Right lobe of liver (tissue), 6 donors: Measurements from ENCODE around the gene KRI1. TPM values are rescaled to one million over a fixed set of nuclear protein-coding genes. Genes with fewer than 3 reads are reported as not detected.

Experiments used
- ATAC-seq, 4 donors: fragments of 200-7000 bp; cut with Tn5 transposase; one replicate each; pipeline ENCODE4 v1.9.1; 2020; ENCODE audit warnings: mild to moderate bottlenecking in 4 of 4, moderate library complexity in 4 of 4
- DNase-seq, 3 donors: peaks; one replicate each; pipeline ENCODE4 v3.0.0-alpha.2; 2020
- H3K27ac ChIP-seq, 3 donors: fragments of 200-600 bp; one replicate each; pipeline ENCODE4 v1.8.0; 2022
- H3K27me3 ChIP-seq, 2 donors: fragments of 200-600 bp; one replicate each; pipeline ENCODE4 v1.8.0; 2022
- H3K36me3 ChIP-seq, 4 donors: fragments of 200-600 bp; sonication (generic) in 1 of 4; one replicate each; pipeline versions ENCODE4 v1.5.1 to v1.8.0; 2017 to 2022; ENCODE audit warnings: control low read depth in 1 of 4
- H3K4me1 ChIP-seq, 4 donors: fragments of 200-600 bp; sonication (generic) in 1 of 4; one replicate each; pipeline versions ENCODE4 v1.5.1 to v1.8.0; 2017 to 2022; ENCODE audit warnings: control low read depth in 1 of 4
- H3K4me3 ChIP-seq, 3 donors: fragments of 200-600 bp; one replicate each; pipeline ENCODE4 v1.8.0; 2022
- H3K9me3 ChIP-seq, 4 donors: fragments of 200-600 bp; sonication (generic) in 1 of 4; one replicate each; pipeline versions ENCODE4 v1.5.1 to v1.8.0; 2017 to 2022; ENCODE audit warnings: control low read depth in 1 of 4
- POLR2A ChIP-seq: fragments of 450-650 bp; IDR thresholded peaks from one replicate; pipeline ENCODE4 v1.6.1; 2017; ENCODE audit warnings: antibody characterized with exemption, mild to moderate bottlenecking
- WGBS: methylation state at CpG from one replicate; pipeline ENCODE4 v1.1.6; 2018; ENCODE audit warnings: low coverage, low lambda C conversion rate; ENCODE audit not compliant: insufficient coverage; ENCODE audit errors: missing lambda C conversion rate; 5-methylcytosine and 5-hydroxymethylcytosine counted together
- intact Hi-C, 2 donors: fragments of 100-400 bp; cut with DNase I; formaldehyde crosslinking; loops; one replicate each; pipeline versions ENCODE4 v1.11.2 to v1.14.1; 2022
- total RNA-seq, 6 experiments: library from RNA; depleted of rRNA in 2 of 6; stranded (reverse); fragments of >200 nt in 2 of 6; fragmentation: NEBNext Ultra II Directional in 3 of 6; extraction: Animal tissue kit (Norgen Biotek cat#: 25700) in 3 of 6; gene quantifications; one replicate each; pipeline versions ENCODE4 v1.1.0 to v1.2.4, GENCODE V29; 2016 to 2023
- TF ChIP-seq, protein P1 (sequence below), 4 donors: fragments of 200-600 bp in 3 of 4; fragments of 450-650 bp in 1 of 4; IDR thresholded peaks; one replicate each; pipeline versions ENCODE4 v1.5.1 to v1.8.0; 2016 to 2022; ENCODE audit warnings: antibody characterized with exemption in 4 of 4, mild to moderate bottlenecking in 2 of 4
- donor health status: DM: no; HTN: yes; CAD: no.
- donor health status: DM: no; HTN: no; CAD: no.
- donor health status: DM: no; HTN: no; CAD: no.
- donor health status: DM: no; HTN: yes; CAD: no.
- donor health status: DM: no; HTN: yes; CAD: no.

The KRI1 gene
- total RNA-seq, 6 experiments from 2014 or later = 5.8 to 9.6 (median 8.5) TPM

DNA sequence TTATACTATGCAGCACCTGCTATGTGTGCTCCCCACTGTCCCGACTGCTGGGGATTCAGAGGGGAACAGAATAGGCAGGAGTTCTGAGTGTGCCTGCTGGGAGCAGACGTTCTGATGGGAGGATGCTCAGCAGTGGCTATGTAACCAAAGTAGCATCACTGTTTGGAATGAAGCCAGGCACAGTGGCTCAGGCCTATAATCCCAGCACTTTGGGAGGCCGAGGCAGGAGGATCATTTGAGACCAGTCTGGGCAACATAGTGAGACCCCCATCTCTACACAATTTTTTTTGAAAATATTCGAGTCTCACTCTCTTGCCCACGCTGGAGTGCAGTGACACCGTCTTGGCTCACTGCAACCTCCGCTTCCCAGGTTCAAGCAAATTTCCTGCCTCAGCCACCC lies 16.1 kb downstream of the KRI1 start:
- intact Hi-C loops = no loop called here
- 86% methylated on average over 4 of the region's 7 CpGs for WGBS
- H3K4me3 ChIP-seq = no peak overlapping the region
- ATAC-seq (no peak), DNase-seq (no peak)
- H3K9me3 ChIP-seq = no peaks in the 10 kb centered on the region
- H3K27ac ChIP-seq = no peak overlapping the region
- peaks cover 0 to 10% (median 0%) of the 10 kb centered on the region in 4 donors for H3K4me1 ChIP-seq
- H3K27me3 ChIP-seq = no peaks in the 10 kb centered on the region
- peaks cover 0 to 71% (median 18%) of the 10 kb centered on the region in 4 donors for H3K36me3 ChIP-seq
- TF ChIP-seq, protein P1, sequence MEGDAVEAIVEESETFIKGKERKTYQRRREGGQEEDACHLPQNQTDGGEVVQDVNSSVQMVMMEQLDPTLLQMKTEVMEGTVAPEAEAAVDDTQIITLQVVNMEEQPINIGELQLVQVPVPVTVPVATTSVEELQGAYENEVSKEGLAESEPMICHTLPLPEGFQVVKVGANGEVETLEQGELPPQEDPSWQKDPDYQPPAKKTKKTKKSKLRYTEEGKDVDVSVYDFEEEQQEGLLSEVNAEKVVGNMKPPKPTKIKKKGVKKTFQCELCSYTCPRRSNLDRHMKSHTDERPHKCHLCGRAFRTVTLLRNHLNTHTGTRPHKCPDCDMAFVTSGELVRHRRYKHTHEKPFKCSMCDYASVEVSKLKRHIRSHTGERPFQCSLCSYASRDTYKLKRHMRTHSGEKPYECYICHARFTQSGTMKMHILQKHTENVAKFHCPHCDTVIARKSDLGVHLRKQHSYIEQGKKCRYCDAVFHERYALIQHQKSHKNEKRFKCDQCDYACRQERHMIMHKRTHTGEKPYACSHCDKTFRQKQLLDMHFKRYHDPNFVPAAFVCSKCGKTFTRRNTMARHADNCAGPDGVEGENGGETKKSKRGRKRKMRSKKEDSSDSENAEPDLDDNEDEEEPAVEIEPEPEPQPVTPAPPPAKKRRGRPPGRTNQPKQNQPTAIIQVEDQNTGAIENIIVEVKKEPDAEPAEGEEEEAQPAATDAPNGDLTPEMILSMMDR (IDR thresholded peaks at IDR 0.05) = no peak
- no peak for TF ChIP-seq POLR2A

- no peaks in the 10 kb centered on the region for H3K27me3 ChIP-seq
- peaks cover 0 to 13% (median 0%) of the 10 kb centered on the region in 4 donors for H3K4me1 ChIP-seq
- intact Hi-C loops = no loop called here
- H3K9me3 ChIP-seq = no peaks in the 10 kb centered on the region
- 100% methylated on average over 7 of the region's 18 CpGs for WGBS
- DNase-seq = no peak
- no peak for TF ChIP-seq POLR2A
- TF ChIP-seq, protein P1 (IDR thresholded peaks at IDR 0.05) = no peak
- H3K4me3 ChIP-seq = no peak overlapping the region
- ATAC-seq = no peak
- H3K27ac ChIP-seq = no peak overlapping the region
- peaks cover 0 to 62% (median 17%) of the 10 kb centered on the region in 4 donors for H3K36me3 ChIP-seq
These were observed 17.0 kb downstream of the KRI1 start for GRCh38 chr19:10548746-10549276.

DNA sequence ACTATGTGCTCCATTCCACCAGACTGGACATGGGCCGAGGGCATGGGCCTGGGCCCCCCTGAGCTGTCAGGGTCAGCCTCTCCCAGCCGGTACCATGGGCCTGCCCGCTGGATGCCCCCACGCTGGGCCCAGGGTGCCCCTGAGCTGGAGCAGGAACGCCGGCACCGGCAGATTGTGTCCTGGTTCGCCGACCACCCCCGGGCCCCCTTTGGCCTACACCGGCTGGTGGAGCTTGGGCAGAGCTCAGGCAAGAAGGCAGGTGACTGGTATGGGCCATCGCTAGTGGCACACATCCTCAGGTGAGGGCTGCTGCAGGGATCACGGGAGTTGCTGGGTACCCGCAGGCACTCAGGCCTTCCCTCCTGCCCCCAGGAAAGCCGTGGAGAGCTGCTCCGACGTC lies 19.0 kb downstream of the KRI1 start:
- intact Hi-C loops = no loop called here
- no peak for DNase-seq
- no CpG with 5 or more reads among the region's 17 CpGs for WGBS
- Histone ChIP-seq H3K9me3 (no peaks in the 10 kb centered on the region), H3K4me3 (no peak overlapping the region), H3K36me3 (peaks cover 0 to 47% (median 7%) of the 10 kb centered on the region in 4 donors), H3K27ac (no peak overlapping the region), H3K4me1 (peaks cover 0 to 13% (median 2%) of the 10 kb centered on the region in 4 donors), H3K27me3 (no peaks in the 10 kb centered on the region)
- TF ChIP-seq POLR2A = no peak
- TF ChIP-seq, protein P1 (IDR thresholded peaks at IDR 0.05) = no peak
- no peak for ATAC-seq

- peak in 1 of 3 donors; percentile 63 for DNase-seq
- intact Hi-C loops = no loop called here
These were observed 21.0 kb downstream of the KRI1 start for GRCh38 chr19:10544753-10545251.

More at GRCh38 chr19:10544753-10545251, 21.0 kb downstream of the KRI1 start:
- peak overlapping the region; percentile 93 to 99 (median 97) for H3K4me3 ChIP-seq
- H3K4me1 ChIP-seq = peaks cover 0 to 13% (median 2%) of the 10 kb centered on the region in 4 donors
- peaks cover 0 to 33% (median 4%) of the 10 kb centered on the region in 4 donors for H3K36me3 ChIP-seq
- no peaks in the 10 kb centered on the region for H3K27me3 ChIP-seq
- no peaks in the 10 kb centered on the region for H3K9me3 ChIP-seq
- H3K27ac ChIP-seq = peak overlapping the region; percentile 81 to 89 (median 85)
- WGBS = 10% methylated on average over 1 of the region's 23 CpGs
- TF ChIP-seq, protein P1 (IDR thresholded peaks at IDR 0.05) = no peak
- peak; percentile 40 for TF ChIP-seq POLR2A
- peak; percentile 4 to 26 (median 20) for ATAC-seq
